Activated gamma-delta T cell (primary cell): ENCODE data around the gene PARP4.
"Not testable (repeated sequence)": the region's sequence is repeated elsewhere in the genome, so short reads cannot be mapped to it uniquely, and the experiment has no call there.

ENCODE experiments used
- DNase-seq: peaks from one replicate; lab custom pipeline; 2025; lab: John Stamatoyannopoulos, UW

The PARP4 gene

GRCh38 chr13:24450530-24450929, 62.0 kb downstream of the PARP4 start:
- no peak for DNase-seq

DNA sequence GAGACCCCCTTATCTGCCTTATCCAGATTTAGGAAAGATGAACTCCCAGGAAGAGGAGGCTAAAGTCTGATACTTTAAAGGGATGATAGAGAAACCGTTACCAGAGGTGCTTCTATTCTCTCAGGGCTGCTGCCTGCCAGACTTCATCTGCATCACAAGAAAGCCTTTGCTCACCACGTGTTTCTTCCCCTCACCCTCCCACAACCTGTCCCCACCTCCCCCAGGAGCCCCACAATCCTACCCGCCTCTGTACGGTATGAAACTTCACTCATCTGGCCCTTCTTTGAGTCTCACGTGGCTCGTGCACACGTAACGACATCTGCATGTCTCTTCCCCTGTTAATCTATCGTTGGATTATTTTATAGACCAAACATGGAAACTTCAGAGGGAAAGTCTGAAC, 67.7 kb downstream of the PARP4 start:
- not testable (repeated sequence) for DNase-seq

GRCh38 chr13:24443366-24443765, 69.2 kb downstream of the PARP4 start:
- DNase-seq = no peak

DNA sequence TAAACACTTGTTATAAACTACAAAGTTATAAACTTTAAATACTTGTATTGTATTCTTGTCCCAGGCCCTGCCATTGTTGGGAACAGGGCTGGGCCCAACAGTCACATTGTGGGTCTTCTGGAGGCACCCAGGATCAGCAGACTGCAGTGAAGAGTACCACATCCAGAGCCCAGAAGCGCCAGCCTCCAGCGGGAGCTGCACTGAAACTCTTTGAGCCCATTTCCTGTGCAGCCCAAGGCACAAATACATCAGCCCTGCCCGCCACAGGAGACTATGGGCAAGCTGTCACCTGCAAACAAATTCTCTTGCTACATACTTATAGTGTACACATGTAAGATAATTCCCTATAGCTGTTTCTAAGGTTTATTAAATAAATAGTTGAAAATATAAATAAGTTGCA, 86.5 kb downstream of the PARP4 start:
- not testable (repeated sequence) for DNase-seq

DNA sequence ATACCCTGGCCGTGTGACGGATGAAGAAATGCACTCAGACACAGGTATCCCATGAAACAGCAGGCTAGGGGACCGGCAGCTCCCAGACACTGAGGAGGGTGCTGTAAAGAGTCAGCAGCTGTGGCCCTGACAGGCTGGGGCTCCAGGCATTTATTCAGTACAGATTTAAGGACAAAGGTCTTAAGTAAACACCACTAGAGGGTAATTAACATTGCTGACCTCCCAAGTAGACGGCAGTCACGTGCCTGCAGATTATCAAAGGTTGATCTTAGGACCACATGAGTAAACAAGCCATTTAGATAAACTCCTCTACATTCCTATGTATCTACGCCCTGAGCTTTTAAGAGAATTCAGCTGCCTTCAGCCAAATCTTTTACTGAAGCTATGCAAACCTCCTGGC, 92.9 kb downstream of the PARP4 start:
- DNase-seq = not testable (repeated sequence)

DNA sequence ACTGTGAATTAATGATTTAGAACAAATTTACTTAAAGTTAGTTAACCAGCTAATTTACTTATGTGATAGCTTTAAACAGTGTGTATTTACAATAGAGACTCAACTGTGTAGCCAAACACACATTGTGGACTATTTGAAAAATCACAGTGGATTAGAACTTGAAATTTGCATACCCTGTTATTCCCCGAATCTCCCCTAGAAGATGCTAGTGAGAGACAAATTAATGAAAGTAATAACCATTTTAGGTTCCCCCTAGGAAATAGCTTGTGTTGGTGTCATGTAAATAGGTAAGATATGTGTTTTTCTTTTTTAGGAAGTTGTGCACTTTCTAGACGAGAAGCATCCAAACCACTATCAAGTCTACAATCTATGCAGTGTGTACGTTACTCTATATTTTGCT, 104.7 kb downstream of the PARP4 start:
- DNase-seq = no peak

- no peak for DNase-seq
Observed at GRCh38 chr13:24406524-24406923, 106.1 kb downstream of the PARP4 start.

GRCh38 chr13:24396821-24397220, 115.8 kb downstream of the PARP4 start:
- DNase-seq = no peak

DNA sequence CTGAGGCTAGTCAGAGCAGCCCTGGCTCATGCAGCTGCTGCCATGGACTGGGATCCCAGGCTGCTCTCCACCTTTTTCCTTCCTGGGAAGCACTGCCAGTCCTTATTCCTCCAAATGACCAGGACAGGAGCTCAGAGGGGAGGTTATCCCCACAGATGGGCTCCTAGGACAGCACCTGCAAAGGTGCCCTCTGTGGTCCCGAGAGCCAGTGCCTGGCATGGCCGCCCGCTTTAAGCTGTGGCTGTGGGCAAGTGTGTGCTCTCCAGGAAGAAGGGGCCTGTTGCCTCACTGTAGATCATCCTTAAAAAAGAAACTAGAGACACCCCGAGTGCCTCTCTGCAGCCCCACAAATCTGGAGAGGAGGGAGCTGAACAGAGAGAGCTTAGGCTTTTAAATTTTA, 119.6 kb downstream of the PARP4 start:
- no peak for DNase-seq

DNA sequence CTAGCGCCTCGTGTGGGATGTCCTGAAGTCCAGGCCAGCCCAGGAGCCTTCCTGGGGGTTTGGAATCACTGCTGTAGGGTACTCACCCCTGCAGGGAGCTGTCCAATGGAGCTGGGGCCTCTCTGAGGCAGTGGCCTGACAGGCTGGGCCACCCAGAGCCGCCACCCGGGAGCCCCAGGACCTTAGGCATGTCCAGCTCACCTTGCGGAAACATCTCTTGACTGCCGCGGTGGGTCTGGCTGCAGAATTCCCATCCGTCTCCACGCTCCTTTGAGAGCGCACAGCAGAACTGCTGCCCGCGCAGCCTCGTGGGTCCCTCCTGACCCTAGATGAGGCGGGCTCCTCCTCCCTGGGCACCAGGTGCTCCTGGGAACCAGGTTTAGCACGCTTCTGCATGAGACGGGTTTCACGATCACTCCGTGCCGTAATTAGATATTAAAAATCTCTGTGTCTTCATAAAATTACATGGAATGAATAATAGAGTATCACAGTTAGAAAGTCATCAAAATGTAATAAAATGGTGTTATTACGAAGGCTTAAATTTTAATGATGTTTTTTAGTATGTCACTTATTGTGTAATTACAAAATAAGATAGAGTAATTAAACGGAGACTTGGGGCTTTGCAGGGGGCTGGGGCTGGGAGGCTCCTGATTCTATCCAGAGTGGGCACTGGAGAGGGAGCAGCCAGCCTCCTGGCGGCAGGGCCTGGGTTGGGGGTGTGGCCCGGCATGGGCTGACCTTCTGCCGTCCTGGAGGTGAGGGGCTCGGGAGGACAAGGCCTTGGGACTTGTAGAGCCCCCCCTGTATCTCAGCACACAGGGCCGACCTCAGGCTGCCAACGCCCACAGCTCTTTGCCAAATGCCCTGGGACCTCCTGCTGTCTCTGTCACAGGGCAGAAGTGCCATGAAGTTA, 120.6 kb downstream of the PARP4 start:
- not testable (repeated sequence) for DNase-seq

GRCh38 chr13:24390795-24391194, 121.8 kb downstream of the PARP4 start:
- not testable (repeated sequence) for DNase-seq

GRCh38 chr13:24389506-24389905, 123.1 kb downstream of the PARP4 start:
- DNase-seq = no peak

DNA sequence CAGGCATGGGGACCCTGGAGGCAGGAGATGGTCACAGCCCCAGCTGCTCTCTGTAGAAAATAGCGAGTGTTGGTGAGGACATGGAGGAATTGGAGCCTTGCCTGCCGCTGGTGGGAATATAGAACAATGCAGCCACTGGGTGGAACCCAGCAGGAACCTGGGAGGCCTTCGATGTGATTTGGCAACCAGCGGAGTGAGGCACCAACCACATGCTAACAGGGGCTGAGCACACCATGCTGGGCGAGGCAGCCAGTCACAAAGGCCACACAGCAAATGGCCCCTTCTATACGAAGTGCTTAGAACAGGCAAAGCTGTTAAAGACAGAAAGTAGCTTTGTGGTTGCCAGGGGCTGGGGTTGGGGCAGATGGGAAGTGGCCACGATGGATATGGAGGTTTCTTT, 123.8 kb downstream of the PARP4 start:
- not testable (repeated sequence) for DNase-seq

DNA sequence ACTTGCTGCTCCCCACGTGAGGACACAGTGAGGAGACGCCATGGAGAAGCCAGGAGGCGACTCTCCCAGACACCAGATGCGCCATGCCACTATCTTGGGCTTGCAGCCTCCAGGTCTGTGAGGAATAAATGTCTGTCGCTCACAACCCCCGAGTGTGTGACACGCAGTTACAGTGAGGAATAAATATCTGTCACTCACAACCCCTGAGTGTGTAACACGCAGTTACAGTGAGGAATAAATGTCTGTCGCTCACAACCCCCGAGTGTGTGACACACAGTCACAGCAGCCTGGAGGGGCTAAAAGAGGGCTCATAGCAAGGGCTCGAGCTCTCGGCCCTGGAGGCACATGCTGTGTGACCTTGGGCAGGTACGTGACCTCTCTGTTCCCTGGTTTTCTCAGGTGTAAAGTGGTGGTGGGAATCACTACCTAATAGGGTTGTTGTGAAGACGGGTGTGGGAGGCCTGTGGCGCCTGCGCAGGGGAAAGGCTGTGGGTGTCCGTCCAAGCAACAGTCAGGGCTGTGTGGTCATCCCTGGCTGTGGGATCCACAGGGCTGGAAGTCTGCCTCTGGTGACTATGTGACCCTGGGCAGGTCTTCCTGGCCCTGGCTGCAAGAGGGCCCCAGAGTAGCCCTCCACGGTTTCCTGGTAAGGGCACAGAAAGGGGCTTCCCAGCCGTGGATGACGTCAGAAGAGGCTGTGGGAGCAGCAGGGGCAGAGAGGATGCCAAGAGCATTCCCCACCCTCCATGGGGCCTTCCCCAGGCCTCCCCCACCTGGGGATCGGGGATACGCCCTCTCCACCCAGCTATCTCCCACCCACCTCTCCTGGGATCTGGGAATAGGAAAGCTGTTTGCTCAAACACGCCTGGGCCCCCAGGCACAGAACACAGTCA, 125.5 kb downstream of the PARP4 start:
- DNase-seq = no peak

DNA sequence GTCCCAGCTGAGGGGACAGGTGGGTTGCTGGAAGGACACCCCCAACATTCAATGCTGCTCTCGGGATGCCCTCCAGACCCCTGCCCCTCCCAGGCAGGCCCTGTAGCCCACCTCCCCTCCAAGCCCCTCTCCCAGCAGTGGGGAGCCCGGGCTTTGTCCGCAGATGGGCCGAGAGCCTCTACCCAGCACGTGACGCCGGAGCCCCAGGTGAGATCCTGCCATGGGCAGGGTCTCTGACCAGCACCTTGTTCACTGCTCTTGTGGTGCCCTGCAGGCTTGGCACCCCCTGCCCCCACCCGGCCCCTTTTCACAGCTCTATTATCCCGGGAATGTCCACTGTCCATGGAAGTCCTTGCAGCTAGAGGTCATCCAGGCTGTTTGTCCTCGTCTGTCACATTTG, 126.7 kb downstream of the PARP4 start:
- DNase-seq = no peak

DNA sequence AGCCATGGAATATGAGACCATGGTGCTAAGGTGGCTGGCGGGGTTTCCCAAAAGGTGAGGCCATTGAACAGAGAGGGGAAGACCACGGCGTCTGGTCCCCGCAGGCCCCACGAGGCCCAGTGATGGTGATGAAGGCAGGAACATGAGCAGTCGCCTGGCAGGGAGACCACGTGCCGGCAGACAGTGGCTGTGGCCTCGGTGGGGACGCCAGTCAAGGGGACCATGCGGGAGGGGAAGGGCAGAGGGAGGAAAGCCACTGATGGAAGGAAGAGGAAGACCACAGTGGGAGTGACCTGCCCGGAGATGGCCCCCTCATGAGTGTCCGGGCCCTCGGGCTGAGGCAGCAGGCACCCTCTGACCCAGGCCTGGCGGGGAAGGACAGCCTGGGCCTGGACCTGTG, 127.6 kb downstream of the PARP4 start:
- not testable (repeated sequence) for DNase-seq

- DNase-seq = not testable (repeated sequence)
Observed at GRCh38 chr13:24384091-24384490, 128.5 kb downstream of the PARP4 start.

DNA sequence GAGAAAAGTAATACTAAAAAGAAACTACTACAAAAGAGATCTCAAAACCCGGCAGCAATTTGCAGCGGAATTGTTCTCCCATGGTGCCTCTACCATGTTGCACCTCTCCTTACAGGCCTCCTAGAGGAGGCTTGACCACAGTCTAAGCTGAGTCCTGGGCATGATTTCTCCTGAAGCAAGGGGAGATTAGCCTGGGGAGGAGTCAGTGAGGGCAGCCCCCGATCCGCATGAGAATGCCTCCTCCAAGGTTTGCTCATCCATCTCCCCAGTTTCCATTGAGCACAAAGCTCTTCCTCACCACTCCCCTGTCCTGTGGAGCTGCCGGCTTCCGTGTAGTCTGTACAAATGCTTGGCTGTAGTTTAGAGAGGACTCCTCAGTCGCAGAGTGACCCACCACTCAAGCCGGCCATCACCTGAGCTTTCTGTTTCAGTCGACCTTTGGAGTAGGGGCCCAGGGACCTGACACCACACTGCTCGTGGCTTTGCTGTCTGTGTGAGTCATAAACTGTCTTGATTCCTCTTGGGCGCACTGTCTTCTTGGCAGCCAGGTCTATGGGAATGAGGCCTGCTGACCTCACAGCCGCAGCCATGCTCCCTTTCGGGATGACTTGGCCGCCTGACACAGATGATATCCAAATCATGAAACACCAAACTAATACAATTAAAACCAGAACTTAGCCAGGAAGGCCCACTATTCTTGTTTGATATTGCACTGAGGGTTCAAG, 130.9 kb downstream of the PARP4 start:
- DNase-seq = no peak

GRCh38 chr13:24380881-24381280, 131.7 kb downstream of the PARP4 start:
- not testable (repeated sequence) for DNase-seq

DNA sequence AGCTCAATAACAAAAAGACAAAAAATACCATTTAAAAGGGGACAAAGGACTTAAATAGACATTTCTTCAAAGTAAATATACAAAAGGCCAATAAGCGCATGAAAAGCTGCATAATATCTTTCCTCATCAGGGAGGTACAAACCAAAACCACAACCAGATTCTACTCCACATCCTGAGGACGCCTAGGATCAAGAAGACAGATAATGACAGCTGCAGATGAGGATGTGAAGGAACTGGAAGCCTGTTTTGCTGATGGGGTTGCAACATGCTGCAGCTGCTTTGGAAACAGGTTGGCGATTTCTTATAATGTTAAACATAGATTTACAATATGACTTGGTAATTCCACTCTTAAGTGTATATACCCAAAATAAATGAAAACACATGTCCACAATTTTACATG, 132.4 kb downstream of the PARP4 start:
- not testable (repeated sequence) for DNase-seq

DNA sequence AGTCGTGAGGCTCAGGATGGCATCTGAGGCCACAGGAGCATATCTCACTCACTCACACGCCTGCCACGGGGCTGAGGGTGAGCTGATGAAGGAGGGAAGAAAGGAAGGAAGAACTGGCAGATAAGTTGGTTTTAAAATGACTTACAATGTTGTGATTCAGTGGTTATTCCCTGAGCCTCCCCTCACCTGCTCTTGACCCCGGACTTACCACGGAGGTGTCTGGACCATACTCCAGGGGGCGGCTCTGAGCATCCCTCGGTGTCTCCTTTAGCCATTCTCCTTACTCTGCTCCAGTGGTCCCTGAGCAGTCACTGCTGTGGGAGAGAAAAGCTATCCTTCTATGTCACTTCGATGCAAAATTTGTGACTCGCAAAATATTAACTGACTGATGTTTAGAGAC, 141.3 kb downstream of the PARP4 start:
- DNase-seq = not testable (repeated sequence)
